ENCODE measurements around the gene SQSTM1.
A peak's percentile ranks its signal among the peaks of the same experiment; 100 is the strongest.

The SQSTM1 gene

DNA sequence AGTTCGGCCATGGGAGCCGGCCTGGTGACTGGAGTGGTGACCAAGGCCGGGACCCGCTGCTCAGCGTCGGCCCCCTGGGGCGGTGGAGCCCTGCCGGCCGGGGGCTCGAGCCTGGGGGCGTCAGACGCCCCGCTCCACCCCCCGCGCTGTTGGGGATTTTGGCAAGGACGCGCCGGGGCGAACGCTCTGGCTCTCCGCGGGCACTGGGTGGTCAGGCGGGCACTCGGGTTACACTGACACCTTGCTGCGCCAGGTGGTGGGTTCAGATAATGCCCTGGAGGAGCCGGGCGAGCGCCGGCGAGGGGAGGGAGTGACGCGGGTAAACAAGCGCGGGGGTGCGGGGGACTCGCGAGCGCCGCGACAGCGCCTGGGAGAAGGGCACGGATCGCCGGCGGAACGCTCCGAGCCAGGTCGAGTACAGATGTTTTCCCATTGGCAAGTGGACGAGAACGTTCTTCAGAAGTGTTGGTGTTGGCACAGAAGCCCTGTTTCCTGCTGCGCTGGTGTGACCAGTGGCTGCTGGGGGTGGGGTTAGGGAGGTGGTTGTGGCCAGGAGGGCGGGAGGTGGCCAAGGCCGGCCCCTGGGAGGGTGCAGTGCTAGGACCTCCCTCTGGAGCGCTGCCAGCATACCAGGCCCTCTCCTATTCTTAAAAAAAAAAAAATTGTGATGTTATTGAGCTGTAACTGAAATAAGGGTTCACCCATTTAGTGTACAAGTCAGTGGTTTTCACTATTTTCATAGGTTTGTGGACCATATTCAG, 773 bp downstream of the SQSTM1 start:
- Histone ChIP-seq H3K36me3 (ENCODE audit: control insufficient read depth, insufficient read depth, low read length, severe bottlenecking) (peaks cover 46% of the 10 kb centered on the region), H3K4me3 (ENCODE audit: low read length) (peak overlapping the region; percentile 87), H3K9ac (ENCODE audit: low read length) (peak overlapping the region; percentile 99), H3K4me1 (ENCODE audit: control insufficient read depth, insufficient read depth, low read length) (peaks cover 61% of the 10 kb centered on the region), H3K27me3 (replicated peaks; ENCODE audit: control insufficient read depth, insufficient read depth, low read length) (no peaks in the 10 kb centered on the region), H3K9me3 (ENCODE audit: control insufficient read depth, low read length) (no peaks in the 10 kb centered on the region)
- DNase-seq (ENCODE audit: low read depth): peak; percentile 94

DNA sequence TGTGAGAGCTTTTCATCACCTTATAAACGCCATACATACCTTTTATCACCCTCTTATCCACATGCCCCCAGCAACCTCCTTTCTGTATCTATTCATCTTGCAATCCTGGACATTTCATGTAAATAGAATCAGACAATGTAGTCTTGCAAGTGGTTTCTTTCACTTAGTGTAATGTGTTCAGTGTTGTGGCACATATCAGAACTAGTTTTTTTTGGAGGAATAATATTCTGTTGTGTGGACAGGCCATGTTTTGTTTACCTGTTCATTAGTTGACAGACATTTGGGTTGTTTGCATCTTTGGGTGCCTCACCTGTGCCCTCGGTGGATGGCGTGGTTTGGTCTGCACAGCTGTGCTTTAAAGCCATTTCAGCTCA, 1.3 kb downstream of the SQSTM1 start:
- no peaks in the 10 kb centered on the region for H3K27me3 ChIP-seq (replicated peaks; ENCODE audit: control insufficient read depth, insufficient read depth, low read length)

DNA sequence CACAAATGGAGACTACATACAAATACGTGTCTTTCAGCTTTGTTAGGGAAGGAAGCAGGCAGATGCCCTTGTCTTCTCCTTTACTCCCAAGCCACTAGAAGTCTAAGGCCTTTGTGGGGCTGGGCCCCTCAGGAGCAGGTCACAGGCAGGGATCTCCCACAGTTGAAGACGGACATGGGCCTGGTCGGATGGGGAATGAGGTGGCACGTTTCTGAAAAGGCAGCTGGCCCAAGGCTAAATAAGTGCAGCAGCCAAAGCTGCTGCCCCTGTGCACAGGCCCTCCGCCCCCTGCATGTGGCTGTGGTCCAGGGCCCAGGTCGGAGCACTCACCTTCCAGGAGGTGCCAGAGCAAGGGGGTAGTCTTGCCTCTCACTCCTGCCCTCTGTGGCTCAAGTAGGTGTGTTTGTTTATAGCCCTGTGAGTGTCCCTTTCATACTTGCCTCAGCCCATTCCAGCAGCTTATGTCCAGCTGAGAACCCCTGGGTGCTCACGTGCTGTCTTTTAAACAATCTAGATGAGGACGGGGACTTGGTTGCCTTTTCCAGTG, 1.8 kb downstream of the SQSTM1 start:
- peaks cover 57% of the 10 kb centered on the region for H3K36me3 ChIP-seq (ENCODE audit: control insufficient read depth, insufficient read depth, low read length, severe bottlenecking)
- H3K9ac ChIP-seq (ENCODE audit: low read length): peak overlapping the region; percentile 99
- H3K4me1 ChIP-seq (ENCODE audit: control insufficient read depth, insufficient read depth, low read length): peaks cover 68% of the 10 kb centered on the region
- DNase-seq (ENCODE audit: low read depth): no peak
- H3K9me3 ChIP-seq (ENCODE audit: control insufficient read depth, low read length): no peaks in the 10 kb centered on the region
- no peaks in the 10 kb centered on the region for H3K27me3 ChIP-seq (replicated peaks; ENCODE audit: control insufficient read depth, insufficient read depth, low read length)
- peak overlapping the region; percentile 87 for H3K4me3 ChIP-seq (ENCODE audit: low read length)

More for the DNA sequence above, 1.3 kb downstream of the SQSTM1 start:
- H3K9ac ChIP-seq (ENCODE audit: low read length): peak overlapping the region; percentile 99
- H3K4me3 ChIP-seq (ENCODE audit: low read length): peak overlapping the region; percentile 87
- H3K9me3 ChIP-seq (ENCODE audit: control insufficient read depth, low read length): no peaks in the 10 kb centered on the region
- peaks cover 52% of the 10 kb centered on the region for H3K36me3 ChIP-seq (ENCODE audit: control insufficient read depth, insufficient read depth, low read length, severe bottlenecking)
- DNase-seq (ENCODE audit: low read depth): no peak
- H3K4me1 ChIP-seq (ENCODE audit: control insufficient read depth, insufficient read depth, low read length): peaks cover 67% of the 10 kb centered on the region

DNA sequence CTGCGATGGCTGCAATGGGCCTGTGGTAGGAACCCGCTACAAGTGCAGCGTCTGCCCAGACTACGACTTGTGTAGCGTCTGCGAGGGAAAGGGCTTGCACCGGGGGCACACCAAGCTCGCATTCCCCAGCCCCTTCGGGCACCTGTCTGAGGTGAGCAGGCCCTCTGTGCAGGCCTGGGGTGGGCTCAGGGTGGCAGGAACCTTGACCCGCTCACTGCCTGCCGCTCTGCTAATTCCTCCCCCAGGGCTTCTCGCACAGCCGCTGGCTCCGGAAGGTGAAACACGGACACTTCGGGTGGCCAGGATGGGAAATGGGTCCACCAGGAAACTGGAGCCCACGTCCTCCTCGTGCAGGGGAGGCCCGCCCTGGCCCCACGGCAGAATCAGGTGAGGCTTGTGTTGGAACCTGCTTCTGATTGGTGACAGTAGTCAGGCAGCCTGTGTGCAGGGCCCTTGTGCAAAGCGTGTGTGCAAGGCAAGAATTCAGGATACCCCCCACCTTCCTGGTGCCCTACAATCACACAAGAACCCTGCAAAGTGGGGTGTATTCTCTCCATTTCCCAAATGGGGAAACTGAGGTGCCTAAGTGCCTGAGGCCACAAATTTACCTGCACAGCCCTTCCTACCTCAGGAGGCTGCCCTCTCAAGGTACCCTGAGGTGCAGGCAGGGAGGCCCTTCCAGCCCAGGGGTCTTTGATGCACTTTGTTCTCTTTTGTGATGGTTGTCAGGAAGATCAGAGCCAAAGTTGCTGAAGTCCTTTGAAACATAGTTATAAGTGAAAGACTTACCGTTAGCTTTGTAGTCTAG, 3.4 kb downstream of the SQSTM1 start:
- H3K9me3 ChIP-seq (ENCODE audit: control insufficient read depth, low read length): no peaks in the 10 kb centered on the region
- no peak for DNase-seq (ENCODE audit: low read depth)
- no peaks in the 10 kb centered on the region for H3K27me3 ChIP-seq (replicated peaks; ENCODE audit: control insufficient read depth, insufficient read depth, low read length)
- H3K9ac ChIP-seq (ENCODE audit: low read length): peak overlapping the region; percentile 99
- peaks cover 73% of the 10 kb centered on the region for H3K36me3 ChIP-seq (ENCODE audit: control insufficient read depth, insufficient read depth, low read length, severe bottlenecking)
- H3K4me1 ChIP-seq (ENCODE audit: control insufficient read depth, insufficient read depth, low read length): peaks cover 67% of the 10 kb centered on the region
- peak overlapping the region; percentile 87 for H3K4me3 ChIP-seq (ENCODE audit: low read length)

DNA sequence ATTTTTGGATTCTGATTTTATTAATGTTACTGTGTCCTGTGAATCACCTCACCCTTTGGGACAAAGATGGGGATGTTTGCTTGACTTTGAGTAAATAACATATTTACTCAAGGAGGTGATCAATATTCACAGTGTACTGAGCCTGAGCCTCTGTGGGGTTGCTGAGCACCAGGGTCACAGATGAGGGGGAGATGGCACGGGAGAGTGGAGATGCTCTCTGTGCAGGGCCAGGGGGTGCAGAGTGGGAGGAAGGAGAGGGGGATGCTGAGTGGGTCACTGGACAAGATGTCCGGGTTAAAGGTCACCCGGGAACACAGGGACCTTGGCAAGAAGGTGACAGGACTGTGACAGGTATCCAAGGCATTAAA, 4.0 kb downstream of the SQSTM1 start:
- H3K9ac ChIP-seq (ENCODE audit: low read length): peak overlapping the region; percentile 99
- H3K27me3 ChIP-seq (replicated peaks; ENCODE audit: control insufficient read depth, insufficient read depth, low read length): no peaks in the 10 kb centered on the region
- H3K36me3 ChIP-seq (ENCODE audit: control insufficient read depth, insufficient read depth, low read length, severe bottlenecking): peaks cover 79% of the 10 kb centered on the region
- H3K9me3 ChIP-seq (ENCODE audit: control insufficient read depth, low read length): no peaks in the 10 kb centered on the region
- H3K4me3 ChIP-seq (ENCODE audit: low read length): peak overlapping the region; percentile 87
- peaks cover 63% of the 10 kb centered on the region for H3K4me1 ChIP-seq (ENCODE audit: control insufficient read depth, insufficient read depth, low read length)
- no peak for DNase-seq (ENCODE audit: low read depth)

DNA sequence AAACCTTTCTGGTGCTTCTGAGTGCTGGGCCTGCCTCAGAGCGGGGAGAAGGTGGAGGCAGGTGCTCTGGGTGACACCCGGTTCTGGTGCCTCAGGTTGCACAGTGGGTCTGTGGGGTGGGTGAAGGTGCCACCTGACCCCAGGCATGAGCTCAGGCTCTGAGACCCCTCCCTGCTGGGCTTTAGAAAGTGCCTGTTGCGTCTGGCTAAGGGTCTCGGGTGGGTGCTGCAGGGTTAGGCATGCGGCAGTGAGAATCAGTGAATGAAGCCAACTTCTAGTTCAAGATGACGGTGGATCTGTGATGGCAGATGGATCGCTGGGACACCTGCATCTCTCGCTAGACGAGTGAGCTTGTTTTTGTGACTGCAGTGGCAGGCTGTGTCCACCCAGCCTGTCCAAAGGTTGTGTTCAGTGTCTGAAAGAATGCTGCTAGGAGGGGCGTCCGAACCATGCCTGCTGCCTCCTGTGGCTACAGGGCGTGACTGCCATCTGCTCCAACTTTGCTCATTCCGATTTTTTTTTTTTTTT, 5.0 kb downstream of the SQSTM1 start:
- no peak overlapping the region for H3K4me3 ChIP-seq (ENCODE audit: low read length)
- H3K9me3 ChIP-seq (ENCODE audit: control insufficient read depth, low read length): no peaks in the 10 kb centered on the region
- peaks cover 89% of the 10 kb centered on the region for H3K36me3 ChIP-seq (ENCODE audit: control insufficient read depth, insufficient read depth, low read length, severe bottlenecking)
- peak; percentile 29 for DNase-seq (ENCODE audit: low read depth)
- H3K9ac ChIP-seq (ENCODE audit: low read length): peak overlapping the region; percentile 31
- H3K4me1 ChIP-seq (ENCODE audit: control insufficient read depth, insufficient read depth, low read length): peaks cover 56% of the 10 kb centered on the region
- H3K27me3 ChIP-seq (replicated peaks; ENCODE audit: control insufficient read depth, insufficient read depth, low read length): no peaks in the 10 kb centered on the region

DNA sequence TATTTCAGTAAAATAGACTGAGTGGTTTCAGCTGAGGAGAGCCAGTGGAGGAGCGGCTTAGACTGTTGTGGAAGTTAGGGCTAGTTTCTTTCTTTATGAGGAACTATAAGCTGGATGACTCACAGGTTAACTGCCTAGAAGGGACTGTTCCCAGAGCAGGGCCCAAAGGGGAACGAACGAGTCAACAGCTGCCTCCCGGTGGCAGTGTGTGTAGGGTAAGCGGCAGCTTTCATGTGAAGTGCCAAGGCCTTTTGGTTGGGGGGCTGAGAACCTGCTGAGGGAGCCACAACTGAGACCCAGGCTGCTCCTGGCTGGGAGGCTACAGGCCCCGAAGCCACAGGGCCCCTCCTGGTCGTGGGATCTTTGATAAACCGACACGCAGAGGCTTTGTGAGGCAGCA, 7.0 kb downstream of the SQSTM1 start:
- peak overlapping the region; percentile 61 for H3K9ac ChIP-seq (ENCODE audit: low read length)
- DNase-seq (ENCODE audit: low read depth): peak; percentile 46
- H3K4me3 ChIP-seq (ENCODE audit: low read length): no peak overlapping the region
- peaks cover 49% of the 10 kb centered on the region for H3K4me1 ChIP-seq (ENCODE audit: control insufficient read depth, insufficient read depth, low read length)
- H3K27me3 ChIP-seq (replicated peaks; ENCODE audit: control insufficient read depth, insufficient read depth, low read length): no peaks in the 10 kb centered on the region
- no peaks in the 10 kb centered on the region for H3K9me3 ChIP-seq (ENCODE audit: control insufficient read depth, low read length)
- peaks cover 100% of the 10 kb centered on the region for H3K36me3 ChIP-seq (ENCODE audit: control insufficient read depth, insufficient read depth, low read length, severe bottlenecking)

DNA sequence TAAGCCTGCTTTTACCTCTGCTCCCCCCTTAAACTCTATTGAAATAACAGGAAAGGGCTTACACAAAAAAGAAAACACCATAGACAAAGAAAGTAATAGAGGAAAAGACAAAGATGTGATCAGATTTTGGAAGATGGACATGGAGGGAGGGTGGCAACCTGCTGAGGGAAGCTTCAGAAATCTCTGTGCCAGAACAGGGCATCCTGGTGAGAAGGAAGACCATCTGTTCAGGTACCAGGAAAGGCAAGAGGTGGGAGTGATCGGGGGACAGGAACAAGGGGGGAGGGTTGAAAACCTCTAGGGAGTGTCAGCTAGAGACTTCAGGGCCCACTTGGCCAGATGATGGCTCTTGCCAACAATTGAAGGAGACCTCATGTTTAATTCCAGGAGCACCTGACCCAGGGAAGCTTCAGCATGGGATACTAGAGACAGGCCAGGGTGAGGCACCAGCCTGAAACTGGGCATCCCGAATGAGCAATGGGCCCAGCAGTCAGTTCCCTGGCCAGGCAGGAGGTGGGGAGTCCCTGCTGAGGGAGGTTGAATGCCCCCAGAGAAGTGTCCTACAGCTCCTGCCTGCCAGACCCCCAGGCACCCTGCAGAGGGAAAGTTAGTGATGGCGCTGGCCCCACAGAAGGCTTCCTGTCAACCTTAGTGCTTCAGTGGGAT, 8.2 kb downstream of the SQSTM1 start:
- Histone ChIP-seq H3K4me3 (ENCODE audit: low read length) (no peak overlapping the region), H3K36me3 (ENCODE audit: control insufficient read depth, insufficient read depth, low read length, severe bottlenecking) (peaks cover 100% of the 10 kb centered on the region), H3K9me3 (ENCODE audit: control insufficient read depth, low read length) (no peaks in the 10 kb centered on the region), H3K27me3 (replicated peaks; ENCODE audit: control insufficient read depth, insufficient read depth, low read length) (no peaks in the 10 kb centered on the region), H3K9ac (ENCODE audit: low read length) (peak overlapping the region; percentile 40), H3K4me1 (ENCODE audit: control insufficient read depth, insufficient read depth, low read length) (peaks cover 40% of the 10 kb centered on the region)
- DNase-seq (ENCODE audit: low read depth): no peak

DNA sequence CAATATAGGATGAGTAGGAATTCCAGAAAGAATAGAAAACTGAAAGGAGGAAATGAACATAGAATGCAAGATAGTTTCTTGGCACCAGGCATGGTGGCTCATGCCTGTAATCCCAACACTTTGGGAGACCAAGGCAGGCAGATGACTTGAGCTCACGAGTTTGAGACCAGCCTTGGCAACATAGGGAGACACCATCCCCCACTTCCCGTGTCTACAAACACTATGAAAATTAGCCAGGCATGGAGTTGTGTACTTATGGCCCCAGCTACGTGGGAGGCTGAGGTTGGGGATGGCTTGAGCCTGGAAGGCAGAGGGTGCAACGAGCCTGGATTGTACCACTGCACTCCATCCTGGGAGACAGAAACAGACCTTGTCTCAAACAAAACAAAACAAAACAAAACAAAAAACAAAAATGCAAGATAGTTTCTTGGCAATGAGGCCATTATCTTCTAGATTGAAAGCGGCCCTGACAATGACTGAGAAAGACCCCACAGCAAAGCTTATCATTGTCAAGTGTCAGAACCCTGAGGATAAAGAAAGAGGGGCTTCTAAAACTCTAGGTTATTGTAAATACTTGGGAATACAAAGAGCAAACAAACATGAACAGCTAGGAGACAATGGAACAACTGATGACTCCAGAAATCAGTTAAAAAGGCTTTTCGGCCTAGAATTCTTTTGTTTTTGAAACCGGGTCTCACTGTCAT, 9.2 kb downstream of the SQSTM1 start:
- peaks cover 30% of the 10 kb centered on the region for H3K4me1 ChIP-seq (ENCODE audit: control insufficient read depth, insufficient read depth, low read length)
- no peak for DNase-seq (ENCODE audit: low read depth)
- peaks cover 94% of the 10 kb centered on the region for H3K36me3 ChIP-seq (ENCODE audit: control insufficient read depth, insufficient read depth, low read length, severe bottlenecking)
- no peaks in the 10 kb centered on the region for H3K9me3 ChIP-seq (ENCODE audit: control insufficient read depth, low read length)
- no peaks in the 10 kb centered on the region for H3K27me3 ChIP-seq (replicated peaks; ENCODE audit: control insufficient read depth, insufficient read depth, low read length)
- no peak overlapping the region for H3K4me3 ChIP-seq (ENCODE audit: low read length)
- no peak overlapping the region for H3K9ac ChIP-seq (ENCODE audit: low read length)

DNA sequence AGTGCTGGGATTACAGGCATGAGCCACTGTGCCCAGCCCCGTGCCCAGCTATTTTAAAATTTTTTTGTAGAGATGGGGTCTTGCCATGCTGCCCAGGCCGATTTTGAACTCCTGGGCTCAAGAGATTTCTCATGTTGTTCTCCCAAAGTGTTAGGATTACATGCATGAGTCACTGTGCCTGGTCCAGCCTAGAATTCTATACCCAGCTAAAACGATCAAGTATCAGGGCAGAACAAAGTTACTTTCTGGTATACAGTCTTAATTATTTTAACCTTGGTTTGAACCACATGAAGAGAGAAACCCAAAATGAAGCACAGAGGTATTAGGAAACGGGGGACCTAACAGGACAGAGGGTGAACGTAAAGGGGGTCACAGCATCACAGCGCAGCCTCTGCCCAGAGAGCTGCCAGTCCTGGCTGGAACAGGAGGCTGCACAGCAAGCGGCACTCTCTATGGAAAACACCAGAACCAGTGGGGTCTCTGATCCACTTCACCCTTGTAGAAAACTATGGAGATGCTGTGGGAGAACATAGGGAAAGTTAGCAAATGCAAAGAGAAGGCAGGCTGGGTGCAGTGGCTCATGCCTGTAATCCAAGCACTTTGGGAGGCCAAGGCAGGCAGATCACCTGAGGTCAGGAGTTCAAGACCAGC, 10.2 kb downstream of the SQSTM1 start:
- no peak overlapping the region for H3K9ac ChIP-seq (ENCODE audit: low read length)
- no peak overlapping the region for H3K4me3 ChIP-seq (ENCODE audit: low read length)
- peaks cover 24% of the 10 kb centered on the region for H3K4me1 ChIP-seq (ENCODE audit: control insufficient read depth, insufficient read depth, low read length)
- no peaks in the 10 kb centered on the region for H3K9me3 ChIP-seq (ENCODE audit: control insufficient read depth, low read length)
- H3K36me3 ChIP-seq (ENCODE audit: control insufficient read depth, insufficient read depth, low read length, severe bottlenecking): peaks cover 90% of the 10 kb centered on the region
- DNase-seq (ENCODE audit: low read depth): no peak
- H3K27me3 ChIP-seq (replicated peaks; ENCODE audit: control insufficient read depth, insufficient read depth, low read length): no peaks in the 10 kb centered on the region

Data from adipocyte (in vitro differentiated cells).